Measurements from ENCODE around the gene GPS1.

GPS1 gene

DNA sequence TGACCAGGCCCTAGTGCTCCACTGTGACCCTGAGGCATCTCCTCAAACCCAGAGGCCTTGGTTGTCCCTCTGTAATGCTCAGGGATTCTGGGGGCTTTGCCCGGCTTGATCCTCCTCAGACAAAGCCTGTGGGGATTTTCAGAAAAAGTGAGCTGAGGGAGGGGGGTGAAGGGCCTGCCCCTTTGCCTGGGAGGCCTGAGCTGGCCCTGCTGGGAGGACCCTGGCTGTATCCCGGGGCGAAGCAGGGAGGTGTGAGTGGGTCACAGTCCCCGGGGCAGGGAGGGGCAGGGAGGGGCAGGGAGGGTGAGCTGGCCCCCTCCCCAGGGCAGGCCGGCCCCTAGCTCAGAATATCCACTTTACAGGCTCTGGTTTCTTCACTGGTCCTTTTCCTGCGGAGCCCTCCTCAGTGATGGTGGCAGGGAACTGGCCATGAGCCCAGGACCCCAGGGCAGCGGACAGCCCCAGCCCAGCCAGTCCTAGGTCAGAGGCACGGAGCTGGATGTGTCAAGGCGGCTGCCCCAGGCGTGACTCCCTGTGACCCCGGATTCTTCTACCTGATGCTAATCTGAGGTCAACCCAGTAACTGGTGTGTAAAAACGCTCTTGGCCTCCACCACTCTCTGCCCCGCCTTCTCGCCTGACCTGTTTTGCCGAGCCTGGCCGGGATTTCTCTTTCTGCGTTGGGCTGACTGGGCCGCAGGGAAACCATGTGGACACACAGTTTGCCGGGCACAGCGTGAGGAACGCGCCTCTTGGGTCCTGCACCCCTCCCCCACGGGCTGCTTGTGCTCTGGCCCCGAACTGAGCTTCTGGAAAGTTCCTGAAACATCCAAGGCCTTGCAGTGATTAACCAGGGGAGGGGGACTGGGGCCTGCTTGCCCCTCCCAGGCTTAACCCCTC, 52.1 kb downstream of the GPS1 start:
- no peak for DNase-seq (ENCODE audit: low read depth)

DNA sequence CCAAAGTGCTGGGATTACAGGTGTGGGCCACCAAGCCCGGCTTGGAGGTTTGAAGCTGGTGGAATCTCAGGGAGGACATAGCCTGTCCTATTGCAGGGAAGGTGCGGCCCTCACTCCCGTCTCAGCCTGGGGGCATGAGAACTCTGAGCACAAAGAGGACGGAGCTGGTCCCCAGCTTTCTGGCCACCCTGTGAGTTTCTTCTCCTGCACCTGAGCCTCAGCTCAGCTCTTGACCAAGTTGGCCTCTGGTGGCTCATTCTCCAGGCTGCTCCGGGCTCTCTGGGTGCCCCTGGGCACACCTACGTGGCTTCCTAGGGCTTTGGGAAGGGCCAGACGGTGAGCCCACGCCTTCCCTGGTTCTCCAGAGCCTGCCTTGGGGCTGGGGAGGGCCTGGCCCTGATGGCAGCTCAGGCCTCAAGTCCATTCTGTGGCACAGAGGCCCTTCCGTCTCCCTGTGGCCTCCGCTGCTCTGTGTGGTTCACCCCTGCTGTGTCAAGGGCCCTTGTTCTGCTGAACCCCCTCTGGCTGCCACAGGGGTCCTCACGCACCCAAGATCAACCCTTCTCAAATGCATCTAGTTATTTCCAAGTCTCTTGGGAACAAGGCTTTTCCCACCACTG, 53.2 kb downstream of the GPS1 start:
- no peak for DNase-seq (ENCODE audit: low read depth)

DNA sequence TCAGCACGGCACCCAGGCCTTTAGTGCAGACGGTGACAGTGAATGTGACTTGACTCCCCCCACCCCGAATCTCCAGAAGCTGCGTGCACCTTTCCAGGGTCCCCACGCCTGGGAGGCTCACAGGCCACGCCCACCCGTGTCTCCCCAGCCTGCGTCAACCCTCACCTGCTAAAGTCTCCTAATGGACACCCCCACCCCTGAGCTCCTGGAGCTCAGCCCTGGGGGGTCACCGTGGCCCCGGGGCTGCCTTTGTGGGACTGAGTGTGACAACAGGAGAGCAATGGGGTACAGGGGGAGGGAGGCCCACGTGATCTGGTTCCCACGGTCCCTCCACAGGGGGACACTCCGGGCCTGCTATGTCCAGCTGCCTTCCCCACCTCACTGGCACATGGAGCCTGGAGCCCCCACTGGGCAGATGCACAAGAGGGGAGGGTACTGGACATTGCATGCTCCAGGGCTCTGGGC, 53.8 kb downstream of the GPS1 start:
- DNase-seq (ENCODE audit: low read depth), result no peak

DNA sequence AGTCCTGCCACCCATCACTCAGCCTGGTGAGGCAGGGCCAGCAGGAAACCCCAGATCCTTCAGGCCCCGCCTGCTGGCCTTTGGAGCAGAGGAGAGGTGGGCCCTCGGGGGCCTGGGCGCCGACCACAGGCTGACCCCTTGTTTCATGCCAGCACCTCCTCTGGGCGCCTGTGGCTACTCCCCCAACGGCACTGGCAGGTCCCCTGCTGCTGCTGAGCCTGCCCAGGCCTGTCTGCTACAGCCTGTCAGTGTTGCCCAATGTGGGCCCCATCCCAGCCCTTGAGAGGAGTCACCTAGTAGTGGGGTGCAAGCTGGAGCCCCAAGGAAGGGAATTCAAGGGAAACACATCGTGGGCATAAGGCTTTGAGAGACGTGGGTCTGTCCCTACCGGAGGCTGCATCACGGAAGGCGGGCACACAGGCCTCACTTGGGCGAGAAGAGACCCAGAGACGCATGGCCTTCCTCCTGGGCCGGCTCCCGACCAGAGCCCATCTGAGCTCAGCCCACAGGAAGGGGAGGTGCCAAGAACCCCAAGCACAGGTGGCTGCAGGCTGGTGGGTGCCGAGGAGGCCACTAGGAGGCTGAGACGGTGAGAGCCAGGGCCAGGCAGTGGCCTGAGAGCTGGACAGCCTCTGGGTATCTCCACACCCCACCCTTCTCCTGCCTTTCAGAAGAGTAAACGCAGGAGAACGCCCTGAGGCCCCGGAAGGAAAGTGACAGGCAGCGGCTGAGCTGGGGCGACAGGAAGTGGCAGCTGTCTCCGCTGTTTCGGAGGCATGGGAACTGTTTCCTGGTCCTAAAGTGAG, 54.4 kb downstream of the GPS1 start:
- peak; percentile 53 for DNase-seq (ENCODE audit: low read depth)

DNA sequence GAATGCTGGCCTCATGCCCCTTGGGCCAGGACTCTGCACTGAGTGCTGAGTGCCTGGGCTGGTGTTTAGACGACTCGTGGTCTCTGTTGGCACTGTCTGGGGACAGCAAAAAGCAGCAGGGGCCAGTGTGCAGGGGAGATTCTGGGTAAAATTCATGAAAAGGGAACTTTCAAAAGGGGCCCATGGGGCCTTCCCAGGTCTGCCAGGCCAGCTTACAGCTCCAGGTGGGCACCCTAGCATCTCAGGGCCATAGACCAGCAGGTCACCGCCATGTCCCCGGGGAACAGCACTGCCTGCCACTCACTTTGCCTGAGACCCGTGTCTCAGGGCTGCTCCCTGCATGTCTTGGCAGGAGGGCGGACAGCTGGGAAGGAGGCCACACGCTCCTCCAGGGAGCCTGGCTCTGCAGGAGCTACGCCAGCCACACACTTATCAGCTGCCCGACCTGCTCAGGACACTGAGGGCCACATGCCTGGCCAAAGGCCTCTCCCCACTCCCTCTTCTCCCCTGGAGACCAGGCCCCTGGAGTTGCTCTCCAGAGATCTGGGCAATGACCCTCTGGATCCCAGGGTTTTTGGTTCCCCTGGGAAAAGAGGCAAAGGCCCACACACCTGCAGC, 55.1 kb downstream of the GPS1 start:
- DNase-seq (ENCODE audit: low read depth), result no peak
